Upper lobe of left lung (tissue), 4 donors: Measurements from ENCODE around the gene CHAF1B.

ENCODE experiments used
- POLR2A ChIP-seq, 4 donors: fragments of 450-650 bp; IDR thresholded peaks; one replicate each; pipeline ENCODE4 v1.5.1; 2016 to 2017; ENCODE audit warnings: antibody characterized with exemption in 4 of 4, mild to moderate bottlenecking in 2 of 4
- TF ChIP-seq, protein P1 (sequence below), 6 experiments: fragments of 450-650 bp in 4 of 6; fragments of 200-600 bp in 2 of 6; sonication (generic) in 2 of 6; IDR thresholded peaks; one replicate each; pipeline ENCODE4 v1.5.1; 2016 to 2019; ENCODE audit warnings: antibody characterized with exemption in 6 of 6

GRCh38 chr21:36347278-36347961 lies 37.8 kb upstream of the CHAF1B start:
- TF ChIP-seq POLR2A (IDR thresholded peaks at IDR 0.05) = no peak
- TF ChIP-seq, protein P1, sequence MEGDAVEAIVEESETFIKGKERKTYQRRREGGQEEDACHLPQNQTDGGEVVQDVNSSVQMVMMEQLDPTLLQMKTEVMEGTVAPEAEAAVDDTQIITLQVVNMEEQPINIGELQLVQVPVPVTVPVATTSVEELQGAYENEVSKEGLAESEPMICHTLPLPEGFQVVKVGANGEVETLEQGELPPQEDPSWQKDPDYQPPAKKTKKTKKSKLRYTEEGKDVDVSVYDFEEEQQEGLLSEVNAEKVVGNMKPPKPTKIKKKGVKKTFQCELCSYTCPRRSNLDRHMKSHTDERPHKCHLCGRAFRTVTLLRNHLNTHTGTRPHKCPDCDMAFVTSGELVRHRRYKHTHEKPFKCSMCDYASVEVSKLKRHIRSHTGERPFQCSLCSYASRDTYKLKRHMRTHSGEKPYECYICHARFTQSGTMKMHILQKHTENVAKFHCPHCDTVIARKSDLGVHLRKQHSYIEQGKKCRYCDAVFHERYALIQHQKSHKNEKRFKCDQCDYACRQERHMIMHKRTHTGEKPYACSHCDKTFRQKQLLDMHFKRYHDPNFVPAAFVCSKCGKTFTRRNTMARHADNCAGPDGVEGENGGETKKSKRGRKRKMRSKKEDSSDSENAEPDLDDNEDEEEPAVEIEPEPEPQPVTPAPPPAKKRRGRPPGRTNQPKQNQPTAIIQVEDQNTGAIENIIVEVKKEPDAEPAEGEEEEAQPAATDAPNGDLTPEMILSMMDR (IDR thresholded peaks at IDR 0.05) = no peak
